ENCODE measurements around the gene HIPK1. TPM values are rescaled to one million over a fixed set of nuclear protein-coding genes. Genes with fewer than 3 reads are reported as not detected.

Gene HIPK1
- total RNA-seq, 1 experiment from 2014 or later, result 48.2 TPM

- H3K36me3 ChIP-seq (ENCODE audit: control insufficient read depth, insufficient read depth, low read length), result no peaks in the 10 kb centered on the region
- no peak for DNase-seq
- H3K4me1 Mint-ChIP-seq (ENCODE audit: low read depth, unreplicated experiment), result no peaks in the 10 kb centered on the region
- CTCF ChIA-PET, result no interaction called here
- no peaks in the 10 kb centered on the region for H3K27me3 ChIP-seq (replicated peaks; ENCODE audit: control insufficient read depth, insufficient read depth, low read length)
- H3K4me1 ChIP-seq, result no peaks in the 10 kb centered on the region
- H3K9me3 Mint-ChIP-seq (ENCODE audit: unreplicated experiment), result peaks cover 1% of the 10 kb centered on the region
- no peak overlapping the region for H3K4me3 Mint-ChIP-seq (ENCODE audit: unreplicated experiment)
- no peak for TF ChIP-seq CTCF (IDR thresholded peaks at IDR 0.05; ENCODE audit: insufficient read depth in 1 of 2, low read depth in 1 of 2, low read length in 1 of 2, severe bottlenecking in 1 of 2, unreplicated experiment in 1 of 2)
- H3K27me3 Mint-ChIP-seq (ENCODE audit: insufficient read depth, unreplicated experiment), result no peaks in the 10 kb centered on the region
- peaks cover 5% of the 10 kb centered on the region for H3K9me3 ChIP-seq
- intact Hi-C loops (cut with micrococcal nuclease; ENCODE audit: unreplicated experiment), result no loop called here
- H3K4me3 ChIP-seq (ENCODE audit: low read depth, low read length), result no peak overlapping the region
- no peak overlapping the region for H3K27ac Mint-ChIP-seq (ENCODE audit: unreplicated experiment)
- no TSS peak for BruUV-seq (replicated peaks)
- no peaks in the 10 kb centered on the region for H3K36me3 Mint-ChIP-seq (ENCODE audit: insufficient read depth, unreplicated experiment)
- POLR2A ChIA-PET, result no interaction called here
Observed at GRCh38 chr1:113999799-114000198, 70.7 kb downstream of the HIPK1 start.

DNA sequence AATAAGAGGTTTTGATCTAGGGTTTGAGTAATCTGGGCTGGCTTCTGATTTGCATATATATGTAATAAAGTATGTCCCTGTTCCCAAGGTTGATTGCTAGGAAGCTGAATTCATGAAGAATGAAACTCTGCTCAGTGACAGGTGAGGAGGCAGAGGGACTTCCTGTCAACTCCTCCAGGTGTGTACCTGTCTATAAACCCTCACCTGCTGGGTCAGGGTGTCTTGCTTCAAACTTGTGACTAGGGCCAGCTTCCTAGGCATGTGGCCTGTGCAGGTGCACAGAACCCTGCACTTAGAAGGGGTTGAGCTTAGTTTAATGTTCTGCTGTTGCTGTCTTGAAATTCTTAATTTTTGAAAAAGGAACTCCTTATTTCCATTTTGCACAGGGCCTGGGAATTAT lies 71.3 kb downstream of the HIPK1 start:
- H3K4me3 ChIP-seq (ENCODE audit: low read depth, low read length), result no peak overlapping the region
- Mint-ChIP-seq H3K36me3 (ENCODE audit: insufficient read depth, unreplicated experiment) (peaks cover 2% of the 10 kb centered on the region), H3K4me1 (ENCODE audit: low read depth, unreplicated experiment) (no peaks in the 10 kb centered on the region), H3K9me3 (ENCODE audit: unreplicated experiment) (peaks cover 7% of the 10 kb centered on the region), H3K27ac (ENCODE audit: unreplicated experiment) (no peak overlapping the region), H3K27me3 (ENCODE audit: insufficient read depth, unreplicated experiment) (no peaks in the 10 kb centered on the region), H3K4me3 (ENCODE audit: unreplicated experiment) (no peak overlapping the region)
- CTCF ChIA-PET, result no interaction called here
- BruUV-seq (replicated peaks), result no TSS peak
- no peak for DNase-seq
- H3K4me1 ChIP-seq, result no peaks in the 10 kb centered on the region
- TF ChIP-seq CTCF (IDR thresholded peaks at IDR 0.05; ENCODE audit: insufficient read depth in 1 of 2, low read depth in 1 of 2, low read length in 1 of 2, severe bottlenecking in 1 of 2, unreplicated experiment in 1 of 2), result no peak
- no peaks in the 10 kb centered on the region for H3K36me3 ChIP-seq (ENCODE audit: control insufficient read depth, insufficient read depth, low read length)
- POLR2A ChIA-PET, result no interaction called here
- intact Hi-C loops (cut with micrococcal nuclease; ENCODE audit: unreplicated experiment), result no loop called here
- H3K27me3 ChIP-seq (replicated peaks; ENCODE audit: control insufficient read depth, insufficient read depth, low read length), result no peaks in the 10 kb centered on the region
- peaks cover 2% of the 10 kb centered on the region for H3K9me3 ChIP-seq

DNA sequence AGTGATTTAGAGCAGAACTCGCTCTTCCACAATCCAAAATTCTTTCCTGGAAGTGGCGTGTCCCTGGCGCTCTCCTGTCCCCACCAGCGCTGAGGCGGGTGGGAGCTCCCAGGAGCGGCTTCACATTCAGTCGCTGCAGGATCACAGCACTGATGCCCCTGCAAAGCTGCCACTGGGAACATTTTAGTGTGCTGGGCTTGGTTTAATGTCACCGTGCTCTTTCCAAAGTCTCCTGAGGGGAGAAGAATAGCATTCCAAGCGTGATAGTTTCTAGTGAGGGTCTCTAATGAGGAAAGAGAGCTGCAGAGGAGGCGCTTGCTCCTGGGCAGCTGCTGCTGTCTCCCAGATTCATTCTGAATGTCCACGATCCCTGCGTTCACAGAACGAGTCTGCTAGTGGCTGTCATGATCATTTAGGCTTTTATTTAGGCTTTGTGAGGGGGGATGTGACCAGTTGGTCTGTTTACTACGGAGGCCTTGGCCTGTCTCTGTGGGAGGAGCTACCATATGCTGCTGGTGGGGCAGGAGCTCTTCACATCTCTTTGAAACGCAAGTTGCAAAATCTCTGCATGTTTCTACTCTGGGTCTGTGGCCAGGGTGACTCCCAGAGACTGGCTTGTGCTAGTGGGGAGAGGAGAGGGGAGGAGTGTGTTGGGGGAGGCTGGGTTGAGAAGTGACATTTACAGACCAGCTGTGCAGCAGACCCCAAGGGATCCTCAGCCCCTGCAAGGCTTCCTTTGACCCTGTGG lies 73.5 kb downstream of the HIPK1 start:
- Mint-ChIP-seq H3K27me3 (ENCODE audit: insufficient read depth, unreplicated experiment) (no peaks in the 10 kb centered on the region), H3K9me3 (ENCODE audit: unreplicated experiment) (peaks cover 13% of the 10 kb centered on the region), H3K27ac (ENCODE audit: unreplicated experiment) (no peak overlapping the region), H3K4me3 (ENCODE audit: unreplicated experiment) (no peak overlapping the region), H3K4me1 (ENCODE audit: low read depth, unreplicated experiment) (no peaks in the 10 kb centered on the region), H3K36me3 (ENCODE audit: insufficient read depth, unreplicated experiment) (peaks cover 6% of the 10 kb centered on the region)
- Histone ChIP-seq H3K4me1 (no peaks in the 10 kb centered on the region), H3K9me3 (no peaks in the 10 kb centered on the region), H3K27me3 (replicated peaks; ENCODE audit: control insufficient read depth, insufficient read depth, low read length) (no peaks in the 10 kb centered on the region), H3K4me3 (ENCODE audit: low read depth, low read length) (no peak overlapping the region), H3K36me3 (ENCODE audit: control insufficient read depth, insufficient read depth, low read length) (no peaks in the 10 kb centered on the region)
- no peak for DNase-seq
- BruUV-seq (replicated peaks), result no TSS peak
- no peak for TF ChIP-seq CTCF (IDR thresholded peaks at IDR 0.05; ENCODE audit: insufficient read depth in 1 of 2, low read depth in 1 of 2, low read length in 1 of 2, severe bottlenecking in 1 of 2, unreplicated experiment in 1 of 2)
- ChIA-PET CTCF (no interaction called here), POLR2A (no interaction called here)
- intact Hi-C loops (cut with micrococcal nuclease; ENCODE audit: unreplicated experiment), result no loop called here

Data from Caco-2 (cell line).